Activated CD4-positive, alpha-beta T cell treated with anti-CD3 and anti-CD28 coated beads, Interleukin-2, amount 10 ng/mL, durations not matched to agents 7 days and 5 days (primary cell): ENCODE results near the gene ZNF90. TPM values are rescaled to one million over a fixed set of nuclear protein-coding genes. Genes with fewer than 3 reads are reported as not detected.
A peak's percentile ranks its signal among the peaks of the same experiment; 100 is the strongest.
"Not testable (repeated sequence)": the region's sequence is repeated elsewhere in the genome, so short reads cannot be mapped to it uniquely, and the experiment has no call there.

Experiments
- CTCF ChIA-PET: fragments of 350-600 bp; sonication (Branson Sonifier 250); formaldehyde crosslinking; loops from one replicate; lab custom pipeline; 2021; ENCODE audit warnings: antibody characterized with exemption; lab: Charles Lee
- POLR2A ChIA-PET: fragments of 350-600 bp; sonication (Branson Sonifier 250); formaldehyde crosslinking; loops from one replicate; lab custom pipeline; 2021; ENCODE audit warnings: antibody characterized with exemption; lab: Charles Lee
- DNase-seq: peaks from one replicate; pipeline ENCODE4 v3.0.0-alpha.2; 2020
- H3K27ac Mint-ChIP-seq: one replicate; pipeline ENCODE4 v1.8.0; 2021; ENCODE audit warnings: mild to moderate bottlenecking, moderate library complexity, mixed read lengths
- H3K27me3 Mint-ChIP-seq: one replicate; pipeline ENCODE4 v1.8.0; 2021; ENCODE audit warnings: mixed read lengths
- H3K36me3 Mint-ChIP-seq: one replicate; pipeline ENCODE4 v1.8.0; 2021; ENCODE audit warnings: low read depth, mixed read lengths
- H3K4me1 Mint-ChIP-seq: one replicate; pipeline ENCODE4 v1.8.0; 2021; ENCODE audit warnings: mixed read lengths
- H3K4me3 Mint-ChIP-seq: one replicate; pipeline ENCODE4 v1.8.0; 2021; ENCODE audit warnings: mild to moderate bottlenecking, moderate library complexity, mixed read lengths
- H3K9me3 Mint-ChIP-seq: one replicate; pipeline ENCODE4 v1.8.0; 2021; ENCODE audit warnings: mixed read lengths
- total RNA-seq, 2 experiments: library from RNA; stranded (reverse); gene quantifications; one replicate each; pipeline ENCODE4 v1.2.3, GENCODE V29; 2021

Gene ZNF90
- total RNA-seq: 10 to 100 TPM; 11.0 to 12.3 TPM

DNA sequence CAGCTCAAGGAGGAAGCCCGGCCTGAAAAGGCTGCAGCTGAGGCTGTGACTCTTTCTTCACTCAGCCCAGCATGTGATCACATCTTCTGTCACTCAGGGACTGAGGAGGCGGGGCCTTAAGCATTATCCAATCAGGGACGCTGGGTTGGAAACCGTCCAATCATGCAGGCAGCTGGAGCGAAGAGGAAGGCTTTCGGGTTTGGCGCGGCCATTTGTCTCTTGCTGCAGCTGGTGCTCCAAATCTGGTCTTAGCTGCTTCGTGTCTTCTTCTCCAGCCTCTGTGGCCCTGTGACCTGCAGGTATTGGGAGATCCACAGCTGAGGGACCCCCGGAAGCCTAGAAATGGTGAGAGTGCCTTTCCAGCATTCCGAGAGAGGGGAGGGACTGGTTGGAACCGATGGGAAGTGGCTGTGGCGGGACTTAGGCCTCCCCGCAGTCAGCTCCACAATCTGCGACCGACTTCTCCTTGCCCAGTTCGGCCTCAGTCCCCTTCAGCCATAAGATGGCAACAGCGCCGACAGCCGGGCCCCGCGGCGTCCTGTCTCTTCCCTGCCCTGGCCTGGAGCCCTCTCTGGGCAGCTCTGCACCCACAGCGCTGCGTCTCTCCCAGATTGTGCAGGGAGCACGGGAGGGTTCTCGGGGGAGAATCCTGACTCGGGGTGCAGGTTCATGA, at the start of gene ZNF90:
Gene ZNF90 (plus strand): TSS at position 210 of the 673 bp plus-strand sequence. CDS start 133 bp downstream, at position 343.
- peak; percentile 93 for DNase-seq
- Mint-ChIP-seq H3K36me3 (peaks cover 44% of the 10 kb centered on the region), H3K27me3 (no peaks in the 10 kb centered on the region), H3K9me3 (peaks cover 31% of the 10 kb centered on the region), H3K4me3 (peak within 1 kb of the TSS; percentile 89), H3K4me1 (peaks cover 19% of the 10 kb centered on the region), H3K27ac (peak within 1 kb of the TSS; percentile 85)
- ChIA-PET CTCF (interaction anchor here (0.5 to 2.3 kb wide), 3 partner anchors 39 to 365 kb away, joined by 3 to 8 read pairs (median 5); partner anchors contain the start of gene ZNF682), POLR2A (interaction anchor here (1.0 to 1.4 kb wide), 2 partner anchors 38 to 89 kb away, joined by 3 to 4 read pairs; partner anchors contain the start of genes ZNF486 and ZNF682)

DNA sequence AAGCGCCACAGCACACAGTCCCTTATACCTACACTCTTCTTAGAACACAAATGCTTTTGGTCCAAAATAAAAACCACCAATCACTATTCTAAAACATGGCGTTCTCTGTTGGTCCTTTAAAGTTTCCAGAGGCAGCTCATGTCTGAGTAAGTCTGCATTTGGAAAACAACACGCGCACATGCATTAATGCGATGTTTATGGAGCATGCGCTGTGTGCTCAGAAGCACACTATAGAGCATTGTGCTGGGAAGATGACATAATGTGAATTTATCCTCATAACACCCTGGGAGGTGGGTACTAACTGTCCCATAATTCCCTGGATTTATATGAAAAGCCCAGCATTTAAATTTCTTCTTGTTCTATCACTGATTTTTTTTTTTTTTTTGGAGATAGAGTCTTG, 49.2 kb upstream of the ZNF90 start:
- CTCF ChIA-PET: no interaction called here
- POLR2A ChIA-PET: no interaction called here
- H3K36me3 Mint-ChIP-seq: peaks cover 54% of the 10 kb centered on the region
- H3K4me3 Mint-ChIP-seq: no peak overlapping the region
- peaks cover 25% of the 10 kb centered on the region for H3K9me3 Mint-ChIP-seq
- no peak overlapping the region for H3K27ac Mint-ChIP-seq
- H3K4me1 Mint-ChIP-seq: no peaks in the 10 kb centered on the region
- H3K27me3 Mint-ChIP-seq: no peaks in the 10 kb centered on the region
- no peak for DNase-seq

DNA sequence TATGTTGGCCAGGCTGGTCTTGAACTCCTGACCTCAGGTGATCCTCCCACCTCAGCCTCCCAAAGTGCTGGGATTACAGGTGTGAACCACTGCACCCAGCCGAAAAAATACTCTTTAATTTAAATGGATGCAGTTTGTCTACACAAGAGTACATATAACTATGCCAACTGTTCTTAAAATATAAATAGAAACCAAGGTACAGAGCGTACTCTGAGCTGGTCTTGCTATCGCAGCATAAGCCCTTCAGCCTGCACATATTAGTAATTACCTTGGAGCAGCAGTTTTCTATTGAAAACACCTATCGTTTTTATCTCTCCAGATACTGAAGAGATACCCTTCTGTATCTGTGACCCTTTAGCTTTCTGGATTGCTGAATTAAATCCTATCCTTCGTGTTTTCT, 41.9 kb upstream of the ZNF90 start:
- Mint-ChIP-seq H3K4me3 (no peak overlapping the region), H3K4me1 (peaks cover 18% of the 10 kb centered on the region), H3K9me3 (peaks cover 14% of the 10 kb centered on the region), H3K27me3 (no peaks in the 10 kb centered on the region), H3K27ac (no peak overlapping the region), H3K36me3 (peaks cover 39% of the 10 kb centered on the region)
- ChIA-PET CTCF (no interaction called here), POLR2A (no interaction called here)
- no peak for DNase-seq

DNA sequence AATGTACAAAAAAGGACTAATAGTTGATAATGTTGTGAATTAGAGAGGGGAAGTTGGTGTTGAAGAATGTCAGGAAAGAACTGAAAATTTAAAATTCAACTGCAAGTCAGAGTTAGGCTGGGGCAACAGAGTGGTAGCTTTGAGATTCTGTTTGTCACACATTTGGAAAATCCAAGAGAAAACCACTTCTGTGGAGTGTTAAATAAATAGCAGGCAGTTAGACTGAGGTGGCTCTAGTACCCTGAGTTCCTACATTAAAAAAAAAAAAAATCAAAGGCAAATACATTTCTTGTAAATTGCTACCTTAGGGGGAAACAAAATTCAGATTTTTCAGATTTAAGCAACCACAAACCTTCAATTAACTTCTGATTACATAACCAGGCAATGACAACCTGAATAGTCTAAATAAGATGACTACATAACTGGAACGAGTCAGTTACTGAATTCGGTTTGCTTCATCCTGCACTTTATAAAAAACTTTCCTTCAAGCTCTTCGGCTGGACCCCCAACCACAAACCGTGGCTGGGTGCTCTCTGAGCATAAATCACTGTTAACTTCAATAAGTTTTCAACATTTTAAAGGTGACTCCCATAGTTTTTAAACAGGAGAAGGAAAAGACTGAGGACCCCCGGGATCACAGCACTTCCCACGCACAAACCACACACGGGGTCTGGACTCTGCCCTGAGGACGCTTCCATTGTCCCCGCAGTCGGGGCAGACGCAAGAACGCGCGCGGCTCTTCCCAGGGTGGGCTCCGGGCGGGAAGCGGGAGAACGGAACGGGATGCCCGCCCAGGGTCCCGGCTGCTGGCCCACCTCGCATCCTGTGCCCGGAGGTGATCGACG, 39.2 kb upstream of the ZNF90 start:
- POLR2A ChIA-PET: interaction anchor here (2.0 kb wide), 1 partner anchor 14 kb away, joined by 8 read pairs; no protein-coding TSS in a partner anchor
- DNase-seq: peak; percentile 9

DNA sequence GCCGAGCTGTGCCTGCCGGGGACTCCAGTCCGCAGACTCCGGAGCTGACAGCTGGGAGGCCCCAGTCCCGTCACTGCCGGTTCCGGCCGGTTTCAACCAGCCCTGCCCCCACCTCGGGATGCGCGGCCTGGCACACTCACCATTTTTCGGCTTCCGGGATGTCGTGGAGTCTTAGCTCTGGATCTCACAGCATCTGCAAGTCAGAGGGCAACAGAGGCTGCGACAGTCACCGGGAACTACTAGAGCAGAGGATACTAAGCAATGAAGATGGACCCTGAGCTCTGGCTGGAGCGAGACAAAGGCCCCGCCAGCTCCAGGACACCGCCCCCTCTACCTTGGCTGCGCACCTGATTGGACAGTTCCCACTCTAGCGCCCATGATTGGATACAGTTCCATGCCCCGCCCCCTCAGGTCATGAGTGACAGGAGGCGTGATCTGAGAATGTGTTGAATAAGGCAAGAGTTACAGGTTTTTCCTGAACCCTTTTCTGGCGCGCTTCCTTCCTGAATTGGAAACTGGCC, 38.5 kb upstream of the ZNF90 start, which contains the start of gene ZNF682:
Gene ZNF682 (minus strand): TSS at position 303 of the 521 bp plus-strand sequence. CDS start 160 bp downstream, at position 143.
- CTCF ChIA-PET: interaction anchor here (1.2 to 1.3 kb wide), 2 partner anchors 13 to 39 kb away, joined by 4 to 5 read pairs; partner anchors contain the start of gene ZNF90
- POLR2A ChIA-PET: interaction anchor here (0.6 to 2.0 kb wide), 3 partner anchors 13 to 461 kb away, joined by 3 to 8 read pairs (median 3); partner anchors contain the start of gene ZNF90

More for the DNA sequence above, 39.2 kb upstream of the ZNF90 start:
- H3K36me3 Mint-ChIP-seq: peaks cover 23% of the 10 kb centered on the region
- peaks cover 18% of the 10 kb centered on the region for H3K4me1 Mint-ChIP-seq
- H3K4me3 Mint-ChIP-seq: peak overlapping the region; percentile 93
- CTCF ChIA-PET: interaction anchor here (0.6 to 1.3 kb wide), 3 partner anchors 13 to 870 kb away, joined by 4 to 5 read pairs (median 4); partner anchors contain the start of gene ZNF90
- no peaks in the 10 kb centered on the region for H3K27me3 Mint-ChIP-seq
- H3K27ac Mint-ChIP-seq: peak overlapping the region; percentile 97
- H3K9me3 Mint-ChIP-seq: peaks cover 7% of the 10 kb centered on the region

DNA sequence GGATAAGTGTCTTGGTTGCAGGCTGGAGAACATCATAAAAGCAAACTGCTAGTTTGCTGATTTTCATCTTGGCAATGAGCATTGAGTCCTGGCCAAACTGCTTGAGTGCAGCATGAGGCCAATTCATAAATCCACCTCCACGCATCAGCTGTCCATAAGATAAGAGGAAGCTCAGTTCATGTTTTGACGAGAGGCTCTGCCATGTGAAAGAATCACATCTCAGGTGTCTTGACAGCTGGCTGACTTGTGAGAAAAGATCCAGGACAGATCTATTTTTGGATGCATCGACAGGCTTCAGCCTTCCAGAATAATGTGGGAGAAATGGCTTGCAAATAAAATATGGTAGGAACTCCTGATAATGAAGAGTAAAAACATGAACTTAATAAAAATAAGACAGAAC, 33.1 kb upstream of the ZNF90 start:
- Mint-ChIP-seq H3K27me3 (peaks cover 7% of the 10 kb centered on the region), H3K27ac (no peak overlapping the region), H3K4me1 (no peaks in the 10 kb centered on the region), H3K4me3 (no peak overlapping the region), H3K9me3 (peaks cover 15% of the 10 kb centered on the region), H3K36me3 (no peaks in the 10 kb centered on the region)
- DNase-seq: no peak
- ChIA-PET CTCF (no interaction called here), POLR2A (no interaction called here)

More for the DNA sequence above, 38.5 kb upstream of the ZNF90 start, which contains the start of gene ZNF682:
- Mint-ChIP-seq H3K4me3 (peak within 1 kb of the TSS; percentile 93), H3K27ac (peak within 1 kb of the TSS; percentile 97), H3K9me3 (peaks cover 6% of the 10 kb centered on the region), H3K4me1 (peaks cover 18% of the 10 kb centered on the region), H3K36me3 (peaks cover 16% of the 10 kb centered on the region), H3K27me3 (no peaks in the 10 kb centered on the region)
- peak; percentile 96 for DNase-seq

DNA sequence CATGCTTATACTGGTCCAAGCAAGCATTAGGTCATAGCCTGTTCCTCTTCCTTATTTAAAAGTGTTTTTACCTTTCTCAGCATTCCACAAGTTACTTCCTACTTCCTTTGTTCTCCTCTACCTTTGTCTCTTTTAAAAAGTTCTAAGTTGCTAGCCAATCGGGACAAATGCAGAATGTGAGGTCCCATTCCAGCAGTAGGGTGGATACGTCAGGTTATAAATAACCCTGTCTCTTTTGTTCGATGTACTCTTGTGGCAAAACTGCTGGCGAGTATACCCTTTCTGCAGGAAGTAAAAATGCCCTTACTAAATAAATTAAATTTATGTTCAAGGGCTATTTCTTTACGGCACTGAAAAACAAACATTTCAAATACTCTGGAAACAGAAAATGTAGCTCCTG, 32.1 kb upstream of the ZNF90 start:
- H3K36me3 Mint-ChIP-seq, CTCF ChIA-PET, H3K27ac Mint-ChIP-seq: not testable (repeated sequence)

DNA sequence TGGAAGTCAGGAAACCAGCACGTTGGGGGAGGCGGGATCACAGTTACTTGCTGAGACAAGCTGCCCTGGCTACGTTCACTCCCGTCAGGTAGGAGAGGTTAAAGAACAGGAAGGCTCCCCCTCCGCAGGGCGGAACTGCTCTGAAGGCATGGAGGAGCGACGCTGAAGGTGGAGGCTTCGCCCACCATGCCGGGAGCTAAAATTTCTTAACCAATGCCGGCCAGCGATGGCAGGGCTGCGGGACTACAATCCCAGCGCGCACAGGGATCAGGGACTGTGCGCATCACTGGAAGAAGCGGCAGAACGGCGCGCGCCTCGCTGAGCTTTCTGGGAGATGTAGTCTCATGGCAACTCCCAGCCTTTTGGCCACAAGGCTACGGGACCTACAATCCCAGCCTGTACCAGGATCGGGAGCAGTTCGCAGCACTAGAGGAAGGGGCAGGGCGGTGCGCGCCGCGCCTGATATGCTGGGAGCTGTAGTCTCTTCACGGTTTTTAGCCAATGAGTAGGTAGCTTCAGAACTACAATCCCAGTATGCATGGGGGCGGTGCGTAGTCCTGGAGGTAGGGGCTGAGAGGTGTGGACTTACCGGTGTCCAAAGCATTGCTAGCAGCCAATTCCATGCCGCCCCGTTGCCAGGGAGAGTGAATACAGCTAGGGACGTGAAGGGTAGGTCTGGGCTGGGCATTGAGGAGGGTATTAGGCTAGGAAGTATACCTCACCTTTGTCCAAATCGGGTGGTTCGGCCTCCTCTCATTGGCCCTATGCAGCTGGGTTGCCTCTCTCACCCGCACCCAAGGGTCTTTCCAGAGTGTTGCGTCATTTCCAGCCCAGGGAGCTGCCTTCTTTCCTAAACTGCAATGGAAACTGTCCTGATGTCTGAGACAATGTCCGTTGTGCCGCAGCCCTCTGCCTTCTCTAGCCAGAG, 25.7 kb upstream of the ZNF90 start:
- H3K4me3 Mint-ChIP-seq: peak overlapping the region; percentile 91
- H3K27me3 Mint-ChIP-seq: no peaks in the 10 kb centered on the region
- DNase-seq: peak; percentile 66
- CTCF ChIA-PET: interaction anchor here (0.6 to 1.0 kb wide), 2 partner anchors 10 to 13 kb away, joined by 3 to 4 read pairs; partner anchors contain the start of gene ZNF682
- POLR2A ChIA-PET: interaction anchor here (1.9 kb wide), 1 partner anchor 13 kb away, joined by 8 read pairs; the partner anchor contains the start of gene ZNF682
- H3K4me1 Mint-ChIP-seq: peaks cover 12% of the 10 kb centered on the region
- peaks cover 19% of the 10 kb centered on the region for H3K9me3 Mint-ChIP-seq
- peak overlapping the region; percentile 92 for H3K27ac Mint-ChIP-seq
- H3K36me3 Mint-ChIP-seq: peaks cover 2% of the 10 kb centered on the region

More for the DNA sequence above, 32.1 kb upstream of the ZNF90 start:
- POLR2A ChIA-PET, H3K4me3 Mint-ChIP-seq, H3K4me1 Mint-ChIP-seq, H3K27me3 Mint-ChIP-seq, DNase-seq: not testable (repeated sequence)
- peaks cover 17% of the 10 kb centered on the region for H3K9me3 Mint-ChIP-seq

DNA sequence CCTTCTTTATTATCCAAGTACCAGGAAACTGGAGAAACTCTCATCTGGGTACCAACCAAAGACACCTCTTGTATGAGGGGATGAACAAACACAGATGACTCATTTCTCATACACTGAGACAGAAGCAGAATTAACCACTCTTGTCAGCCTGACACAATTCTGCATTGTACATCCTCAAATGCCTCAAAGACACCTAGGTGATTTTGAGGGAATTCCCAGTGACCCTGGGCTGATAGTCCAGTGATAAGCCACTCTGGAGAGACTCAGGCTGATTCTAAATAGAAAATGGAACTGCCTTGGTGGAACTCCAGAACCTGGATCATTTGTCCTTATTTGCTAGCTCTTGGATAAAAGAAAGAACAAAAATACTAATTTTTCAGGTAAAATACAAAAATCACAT, 19.1 kb upstream of the ZNF90 start:
- H3K27me3 Mint-ChIP-seq, H3K4me1 Mint-ChIP-seq, DNase-seq, POLR2A ChIA-PET, H3K36me3 Mint-ChIP-seq, H3K4me3 Mint-ChIP-seq, H3K27ac Mint-ChIP-seq: not testable (repeated sequence)
- CTCF ChIA-PET: interaction anchor here (0.6 kb wide), 1 partner anchor 1247 kb away, joined by 4 read pairs; no protein-coding TSS in a partner anchor
- peaks cover 13% of the 10 kb centered on the region for H3K9me3 Mint-ChIP-seq

DNA sequence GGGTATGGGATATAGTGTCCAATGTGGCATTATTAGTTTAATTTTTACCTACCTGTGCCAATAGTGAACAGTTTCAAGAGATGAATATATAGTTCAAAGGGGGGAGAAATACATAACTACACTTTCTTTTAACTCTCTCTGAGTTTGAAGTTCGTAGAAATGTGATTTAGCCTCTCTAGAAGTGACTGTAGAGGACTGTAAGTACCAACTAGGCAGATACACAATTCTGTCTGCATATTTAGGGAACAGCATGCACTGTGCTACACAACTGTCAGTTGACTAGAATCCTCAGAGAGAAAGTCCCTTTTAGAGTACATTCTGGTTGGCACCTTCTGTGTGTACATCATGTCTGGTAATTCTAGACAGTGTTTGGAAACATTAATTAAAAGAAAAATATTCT, 17.5 kb upstream of the ZNF90 start:
- no peak overlapping the region for H3K27ac Mint-ChIP-seq
- H3K27me3 Mint-ChIP-seq: no peaks in the 10 kb centered on the region
- CTCF ChIA-PET: no interaction called here
- no peaks in the 10 kb centered on the region for H3K36me3 Mint-ChIP-seq
- POLR2A ChIA-PET: no interaction called here
- DNase-seq: no peak
- H3K9me3 Mint-ChIP-seq: peaks cover 13% of the 10 kb centered on the region
- no peaks in the 10 kb centered on the region for H3K4me1 Mint-ChIP-seq
- no peak overlapping the region for H3K4me3 Mint-ChIP-seq

DNA sequence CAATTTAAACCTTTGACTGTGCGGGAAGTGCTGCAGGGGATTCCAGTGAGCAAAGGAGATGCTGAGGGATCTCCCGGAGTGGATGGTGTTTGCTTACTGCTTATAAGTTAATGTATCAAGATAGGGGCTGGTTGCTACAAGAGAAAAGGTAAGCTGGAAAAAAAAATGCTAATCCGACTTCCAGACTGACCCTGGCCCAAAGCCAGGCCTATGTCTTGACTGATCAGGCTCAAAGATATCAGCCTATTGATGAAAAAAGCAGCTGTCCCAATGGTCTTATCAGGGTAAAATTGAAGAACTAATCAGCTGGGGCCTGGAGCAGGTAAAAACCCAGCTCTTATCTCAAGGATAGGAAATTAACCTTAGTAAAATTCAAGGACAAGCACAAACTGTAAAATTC, 10.9 kb upstream of the ZNF90 start:
- no peak for DNase-seq
- POLR2A ChIA-PET: no interaction called here
- no peaks in the 10 kb centered on the region for H3K4me1 Mint-ChIP-seq
- H3K27me3 Mint-ChIP-seq: peaks cover 3% of the 10 kb centered on the region
- CTCF ChIA-PET: interaction anchor here (1.2 kb wide), 1 partner anchor 141 kb away, joined by 3 read pairs; no protein-coding TSS in a partner anchor
- H3K9me3 Mint-ChIP-seq: peaks cover 37% of the 10 kb centered on the region
- no peaks in the 10 kb centered on the region for H3K36me3 Mint-ChIP-seq
- H3K27ac Mint-ChIP-seq: no peak overlapping the region
- H3K4me3 Mint-ChIP-seq: no peak overlapping the region
